Measurements from ENCODE around the gene CD63.
A peak's percentile ranks its signal among the peaks of the same experiment; 100 is the strongest.
"Not testable (repeated sequence)": the region's sequence is repeated elsewhere in the genome, so short reads cannot be mapped to it uniquely, and the experiment has no call there.

The CD63 gene

GRCh38 chr12:55728939-55729818 lies at the start of gene CD63:
CD63 (minus strand) TSS chr12:55729009; CDS start chr12:55728341, 668 bp downstream.
- peak; percentile 13 for DNase-seq

GRCh38 chr12:55777856-55778255 lies 49.0 kb upstream of the CD63 start:
- DNase-seq: no peak

- DNase-seq: no peak
These were observed 42.9 kb upstream of the CD63 start for GRCh38 chr12:55771736-55772135.

- no peak for DNase-seq
These were observed 38.3 kb upstream of the CD63 start for GRCh38 chr12:55767156-55767555.

GRCh38 chr12:55765736-55766290 lies 37.0 kb upstream of the CD63 start:
- no peak for DNase-seq

- peak; percentile 15 for DNase-seq
These were observed 33.8 kb upstream of the CD63 start for GRCh38 chr12:55762646-55763045.

GRCh38 chr12:55760663-55761062 lies 31.9 kb upstream of the CD63 start:
- DNase-seq: no peak

- not testable (repeated sequence) for DNase-seq
These were observed 29.8 kb upstream of the CD63 start for GRCh38 chr12:55758575-55758974.

- DNase-seq: no peak
These were observed 28.9 kb upstream of the CD63 start for GRCh38 chr12:55757701-55758100.

- DNase-seq: no peak
These were observed 26.4 kb upstream of the CD63 start for GRCh38 chr12:55755246-55755645.

- DNase-seq: no peak
These were observed 19.6 kb upstream of the CD63 start for GRCh38 chr12:55748230-55748993.

- DNase-seq: no peak
These were observed 18.1 kb upstream of the CD63 start for GRCh38 chr12:55746913-55747231.

GRCh38 chr12:55746174-55746912 lies 17.5 kb upstream of the CD63 start:
- no peak for DNase-seq

- no peak for DNase-seq
These were observed 16.8 kb upstream of the CD63 start for GRCh38 chr12:55745361-55746173.

- DNase-seq: no peak
These were observed 15.7 kb upstream of the CD63 start for GRCh38 chr12:55744340-55745030.

- DNase-seq: no peak
These were observed 14.9 kb upstream of the CD63 start for GRCh38 chr12:55743406-55744339.

GRCh38 chr12:55742719-55743405 lies 14.1 kb upstream of the CD63 start, which contains the start of gene GDF11:
GDF11 (plus strand) TSS chr12:55743122; CDS start chr12:55743317, 195 bp downstream.
- peak; percentile 34 for DNase-seq

- DNase-seq: no peak
These were observed 13.3 kb upstream of the CD63 start for GRCh38 chr12:55741931-55742680.

- DNase-seq: no peak
These were observed 10.2 kb upstream of the CD63 start for GRCh38 chr12:55739025-55739378.
